ENCODE results near the gene MTAP.

DNA sequence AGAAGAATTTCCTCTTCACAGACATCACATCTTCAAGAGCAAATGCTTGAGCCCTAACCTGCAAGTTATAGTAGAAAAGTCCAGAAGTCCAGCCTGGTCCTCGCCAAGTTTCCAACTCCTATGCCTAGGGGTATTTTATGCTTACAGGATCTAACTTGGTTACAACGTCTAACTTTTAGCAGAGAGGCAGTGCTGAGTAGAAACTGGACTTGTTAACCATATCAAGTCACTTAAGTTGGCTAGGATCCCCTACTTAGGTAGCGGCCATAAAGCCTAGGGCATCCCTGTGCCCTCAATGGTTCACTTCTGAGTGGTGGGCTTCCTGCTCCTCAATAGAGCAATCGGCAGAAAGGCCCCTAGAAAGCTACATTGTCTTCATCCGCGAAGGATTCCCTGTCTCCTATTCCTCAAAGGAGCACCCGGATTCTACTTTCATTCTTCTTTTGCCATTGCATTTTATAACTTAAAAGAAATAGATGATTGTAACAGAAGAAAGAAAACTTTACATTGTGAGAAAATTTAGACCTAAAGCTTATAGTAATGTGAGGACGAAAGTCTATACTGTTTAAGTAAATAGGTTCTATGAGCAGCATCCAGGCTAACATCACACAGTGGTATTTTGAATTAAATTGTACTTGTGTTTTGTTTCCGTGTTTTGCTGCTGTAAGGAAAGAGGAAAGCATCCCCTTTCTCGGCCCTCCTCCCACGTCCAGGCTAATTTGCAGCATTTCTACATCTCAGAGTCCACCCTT lies 1.3 kb upstream of the MTAP start:
- TF ChIP-seq GATA2 (IDR thresholded peaks at IDR 0.05; ENCODE audit: low read depth, low read length) (no peak), GATA3 (IDR thresholded peaks at IDR 0.05; ENCODE audit: low read depth, low read length) (no peak)

Measured in SH-SY5Y (cell line).